Muscle of leg (tissue), 11 donors: ENCODE results near the gene MAP3K15. TPM values are rescaled to one million over a fixed set of nuclear protein-coding genes. Genes with fewer than 3 reads are reported as not detected.
A peak's percentile ranks its signal among the peaks of the same experiment; 100 is the strongest.

Experiments
- DNase-seq: peaks from one replicate; pipeline ENCODE4 v3.0.0; 2013
- H3K27ac ChIP-seq: one replicate; pipeline ENCODE4 v1.5.1; 2013; ENCODE audit warnings: mild to moderate bottlenecking, low read length, control low read depth
- H3K27me3 ChIP-seq: one replicate; pipeline ENCODE4 v1.6.1; 2013; ENCODE audit warnings: low read length; ENCODE audit not compliant: control insufficient read depth, insufficient read depth
- H3K36me3 ChIP-seq: one replicate; pipeline ENCODE4 v1.6.1; 2013; ENCODE audit warnings: low read length; ENCODE audit not compliant: control insufficient read depth, insufficient read depth
- H3K4me1 ChIP-seq: one replicate; pipeline ENCODE4 v1.6.1; 2013; ENCODE audit warnings: low read length; ENCODE audit not compliant: control insufficient read depth, insufficient read depth
- H3K4me3 ChIP-seq: one replicate; pipeline ENCODE4 v1.5.1; 2013; ENCODE audit warnings: low read length, control low read depth
- H3K9me3 ChIP-seq: replicated peaks from 2 replicates; pipeline ENCODE4 v1.6.1; 2013; ENCODE audit warnings: low read depth, low read length; ENCODE audit not compliant: control insufficient read depth
- WGBS: methylation state at CpG from one replicate; pipeline ENCODE4 v1.1.5; 2013; ENCODE audit warnings: missing lambda C conversion rate; ENCODE audit not compliant: insufficient coverage; 5-methylcytosine and 5-hydroxymethylcytosine counted together
- polyA plus RNA-seq, 8 donors: library from polyadenylated mRNA; unstranded; fragments of 120-200 nt; gene quantifications; one replicate each; pipeline versions ENCODE4 v1.2.1 to v1.2.3, GENCODE V29; 2013; ENCODE audit warnings: inconsistent platforms in 1 of 8, low replicate concordance in 1 of 8; ENCODE audit not compliant: insufficient read length in 8 of 8, insufficient read depth in 1 of 8
- total RNA-seq: library from RNA; stranded (reverse); fragments of 120-200 nt; gene quantifications from one replicate; pipeline ENCODE4 v1.2.4, GENCODE V29; 2013

The MAP3K15 gene
- total and polyA plus RNA-seq, 9 donors: 0.13 to 0.93 (median 0.73) TPM

- peak overlapping the region; percentile 44 for H3K27ac ChIP-seq
- no peak overlapping the region for H3K4me3 ChIP-seq
- peaks cover 17% of the 10 kb centered on the region for H3K27me3 ChIP-seq
- 98% methylated on average over 3 of the region's 5 CpGs for WGBS
- H3K4me1 ChIP-seq: peaks cover 4% of the 10 kb centered on the region
- DNase-seq: no peak
- no peaks in the 10 kb centered on the region for H3K36me3 ChIP-seq
- no peaks in the 10 kb centered on the region for H3K9me3 ChIP-seq
These were observed 39.9 kb upstream of the MAP3K15 start for GRCh38 chrX:19555236-19555635.

GRCh38 chrX:19554786-19555185 is 39.5 kb upstream of the MAP3K15 start:
- Histone ChIP-seq H3K4me3 (no peak overlapping the region), H3K9me3 (no peaks in the 10 kb centered on the region), H3K27me3 (peaks cover 17% of the 10 kb centered on the region), H3K27ac (peak overlapping the region; percentile 44), H3K36me3 (no peaks in the 10 kb centered on the region), H3K4me1 (peaks cover 4% of the 10 kb centered on the region)
- peak; percentile 67 for DNase-seq
- 56% methylated on average over 1 of the region's 3 CpGs for WGBS

GRCh38 chrX:19552793-19553192 is 37.5 kb upstream of the MAP3K15 start:
- DNase-seq: no peak
- Histone ChIP-seq H3K27me3 (peaks cover 17% of the 10 kb centered on the region), H3K4me3 (no peak overlapping the region), H3K27ac (no peak overlapping the region), H3K4me1 (peaks cover 4% of the 10 kb centered on the region), H3K9me3 (no peaks in the 10 kb centered on the region), H3K36me3 (no peaks in the 10 kb centered on the region)
- 75% methylated on average over 6 of the region's 6 CpGs for WGBS

- H3K27ac ChIP-seq: no peak overlapping the region
- WGBS: no CpG with 5 or more reads among the region's 7 CpGs
- DNase-seq: no peak
These were observed 34.5 kb upstream of the MAP3K15 start for GRCh38 chrX:19549838-19550237.

GRCh38 chrX:19548934-19549333 is 33.6 kb upstream of the MAP3K15 start:
- no peak overlapping the region for H3K27ac ChIP-seq
- no peaks in the 10 kb centered on the region for H3K9me3 ChIP-seq
- no peaks in the 10 kb centered on the region for H3K36me3 ChIP-seq
- no peak for DNase-seq
- WGBS: no CpG with 5 or more reads among the region's 6 CpGs
- peaks cover 23% of the 10 kb centered on the region for H3K27me3 ChIP-seq
- no peak overlapping the region for H3K4me3 ChIP-seq
- no peaks in the 10 kb centered on the region for H3K4me1 ChIP-seq

More at GRCh38 chrX:19549838-19550237, 34.5 kb upstream of the MAP3K15 start:
- Histone ChIP-seq H3K4me3 (no peak overlapping the region), H3K9me3 (no peaks in the 10 kb centered on the region), H3K4me1 (no peaks in the 10 kb centered on the region), H3K27me3 (peaks cover 17% of the 10 kb centered on the region), H3K36me3 (no peaks in the 10 kb centered on the region)

- Histone ChIP-seq H3K27me3 (peaks cover 22% of the 10 kb centered on the region), H3K36me3 (no peaks in the 10 kb centered on the region), H3K4me1 (no peaks in the 10 kb centered on the region), H3K27ac (no peak overlapping the region), H3K9me3 (no peaks in the 10 kb centered on the region), H3K4me3 (no peak overlapping the region)
- no peak for DNase-seq
- WGBS: no CpG with 5 or more reads among the region's 2 CpGs
These were observed 33.0 kb upstream of the MAP3K15 start for GRCh38 chrX:19548279-19548678.

GRCh38 chrX:19545651-19546050 is 30.3 kb upstream of the MAP3K15 start:
- Histone ChIP-seq H3K4me1 (no peaks in the 10 kb centered on the region), H3K27me3 (peaks cover 17% of the 10 kb centered on the region), H3K4me3 (no peak overlapping the region), H3K36me3 (peaks cover 11% of the 10 kb centered on the region), H3K27ac (no peak overlapping the region), H3K9me3 (no peaks in the 10 kb centered on the region)
- no peak for DNase-seq
- WGBS: 82% methylated on average over 5 of the region's 9 CpGs

- H3K4me1 ChIP-seq: no peaks in the 10 kb centered on the region
These were observed 29.5 kb upstream of the MAP3K15 start for GRCh38 chrX:19544693-19545305.

GRCh38 chrX:19543951-19544381 is 28.7 kb upstream of the MAP3K15 start:
- no peak for DNase-seq
- WGBS: 82% methylated on average over 7 of the region's 12 CpGs
- H3K27ac ChIP-seq: no peak overlapping the region

More at GRCh38 chrX:19544693-19545305, 29.5 kb upstream of the MAP3K15 start:
- H3K4me3 ChIP-seq: no peak overlapping the region
- no CpG with 5 or more reads among the region's 8 CpGs for WGBS
- peaks cover 17% of the 10 kb centered on the region for H3K27me3 ChIP-seq
- peak; percentile 68 for DNase-seq
- H3K36me3 ChIP-seq: peaks cover 11% of the 10 kb centered on the region
- no peak overlapping the region for H3K27ac ChIP-seq
- no peaks in the 10 kb centered on the region for H3K9me3 ChIP-seq

GRCh38 chrX:19543020-19543715 is 27.9 kb upstream of the MAP3K15 start:
- Histone ChIP-seq H3K4me1 (no peaks in the 10 kb centered on the region), H3K9me3 (no peaks in the 10 kb centered on the region), H3K4me3 (no peak overlapping the region), H3K27me3 (peaks cover 18% of the 10 kb centered on the region), H3K36me3 (peaks cover 11% of the 10 kb centered on the region), H3K27ac (no peak overlapping the region)
- no peak for DNase-seq
- WGBS: 76% methylated on average over 9 of the region's 9 CpGs

More at GRCh38 chrX:19543951-19544381, 28.7 kb upstream of the MAP3K15 start:
- Histone ChIP-seq H3K36me3 (peaks cover 11% of the 10 kb centered on the region), H3K9me3 (no peaks in the 10 kb centered on the region), H3K4me3 (no peak overlapping the region), H3K4me1 (no peaks in the 10 kb centered on the region), H3K27me3 (peaks cover 18% of the 10 kb centered on the region)
